Trophoblast cell (in vitro differentiated cells and primary cell): ENCODE results near the gene GRIA4.

ENCODE experiments used
- DNase-seq, 2 donors: peaks; one replicate each; pipeline ENCODE4 v3.0.0-alpha.2; 2016
- H2AFZ ChIP-seq: 2 replicates; pipeline ENCODE4 v1.6.1; 2013; ENCODE audit warnings: low read length, moderate library complexity, mild to moderate bottlenecking; ENCODE audit not compliant: insufficient read depth, poor library complexity
- H2AK5ac ChIP-seq: 2 replicates; pipeline ENCODE4 v1.6.1; 2013; ENCODE audit warnings: mild to moderate bottlenecking, low read length
- H2BK120ac ChIP-seq: 2 replicates; pipeline ENCODE4 v1.6.1; 2013; ENCODE audit warnings: low read length, mild to moderate bottlenecking, moderate library complexity; ENCODE audit not compliant: insufficient read depth, poor library complexity
- H2BK12ac ChIP-seq: 2 replicates; pipeline ENCODE4 v1.6.1; 2013; ENCODE audit warnings: mild to moderate bottlenecking, low read length, moderate library complexity
- H2BK5ac ChIP-seq: 2 replicates; pipeline ENCODE4 v1.6.1; 2013; ENCODE audit warnings: low read length, low read depth, moderate library complexity, mild to moderate bottlenecking; ENCODE audit not compliant: poor library complexity
- H3K14ac ChIP-seq: 2 replicates; pipeline ENCODE4 v1.6.1; 2013; ENCODE audit warnings: mild to moderate bottlenecking, low read length
- H3K18ac ChIP-seq: 2 replicates; pipeline ENCODE4 v1.6.1; 2013; ENCODE audit warnings: mild to moderate bottlenecking, low read length
- H3K23ac ChIP-seq: 2 replicates; pipeline ENCODE4 v1.6.1; 2013; ENCODE audit warnings: low read length
- H3K27ac ChIP-seq: 2 replicates; pipeline ENCODE4 v1.5.1; 2013; ENCODE audit warnings: low read depth, mild to moderate bottlenecking, inconsistent platforms, low read length, moderate library complexity
- H3K27me3 ChIP-seq: 2 replicates; pipeline ENCODE4 v1.6.1; 2013; ENCODE audit warnings: inconsistent platforms, mild to moderate bottlenecking, low read length, moderate library complexity; ENCODE audit not compliant: insufficient read depth
- H3K36me3 ChIP-seq, 2 experiments: 1 replicate in 1 of 2; 2 replicates in 1 of 2; pipeline ENCODE4 v1.6.1; 2013; ENCODE audit warnings: low read length in 2 of 2, mild to moderate bottlenecking in 2 of 2, moderate library complexity in 1 of 2; ENCODE audit not compliant: insufficient read depth in 2 of 2, control insufficient read depth in 1 of 2
- H3K4ac ChIP-seq: 2 replicates; pipeline ENCODE4 v1.6.1; 2013; ENCODE audit warnings: low read depth, mild to moderate bottlenecking, low read length, moderate library complexity
- H3K4me1 ChIP-seq, 2 experiments: 1 replicate in 1 of 2; 2 replicates in 1 of 2; pipeline ENCODE4 v1.6.1; 2013; ENCODE audit warnings: low read length in 2 of 2, mild to moderate bottlenecking in 2 of 2, moderate library complexity in 1 of 2; ENCODE audit not compliant: insufficient read depth in 2 of 2, control insufficient read depth in 1 of 2
- H3K4me2 ChIP-seq: 2 replicates; pipeline ENCODE4 v1.6.1; 2013; ENCODE audit warnings: inconsistent platforms, mild to moderate bottlenecking, low read length, moderate library complexity
- H3K4me3 ChIP-seq: 2 replicates; pipeline ENCODE4 v1.5.1; 2013; ENCODE audit warnings: mild to moderate bottlenecking, low read depth, low read length, inconsistent platforms
- H3K79me1 ChIP-seq: one replicate; pipeline ENCODE4 v1.6.1; 2013; ENCODE audit warnings: low read length
- H3K79me2 ChIP-seq: 2 replicates; pipeline ENCODE4 v1.6.1; 2013; ENCODE audit warnings: low read length, mild to moderate bottlenecking; ENCODE audit not compliant: control insufficient read depth, insufficient read depth, poor library complexity
- H3K9ac ChIP-seq: 2 replicates; pipeline ENCODE4 v1.6.1; 2013; ENCODE audit warnings: mild to moderate bottlenecking, low read length
- H3K9me3 ChIP-seq: 2 replicates; pipeline ENCODE4 v1.6.1; 2013; ENCODE audit warnings: low read depth, mild to moderate bottlenecking, control low read depth, inconsistent platforms, low read length; ENCODE audit not compliant: insufficient read depth
- H4K12ac ChIP-seq: 2 replicates; pipeline ENCODE4 v1.6.1; 2013; ENCODE audit warnings: low read depth, mild to moderate bottlenecking, low read length, moderate library complexity
- H4K8ac ChIP-seq: 2 replicates; pipeline ENCODE4 v1.6.1; 2013; ENCODE audit warnings: low read depth, mild to moderate bottlenecking, low read length, moderate library complexity
- H4K91ac ChIP-seq: one replicate; pipeline ENCODE4 v1.6.1; 2013; ENCODE audit warnings: low read depth, mild to moderate bottlenecking, low read length, moderate library complexity
- WGBS: extraction: QIAGEN DNeasy Blood & Tissue Kit; methylation state at CpG from one replicate; pipeline ENCODE4 v1.1.7; 2013; ENCODE audit warnings: missing lambda C conversion rate; ENCODE audit not compliant: insufficient read length, insufficient coverage; ENCODE audit errors: extremely low coverage; 5-methylcytosine and 5-hydroxymethylcytosine counted together

Gene GRIA4

DNA sequence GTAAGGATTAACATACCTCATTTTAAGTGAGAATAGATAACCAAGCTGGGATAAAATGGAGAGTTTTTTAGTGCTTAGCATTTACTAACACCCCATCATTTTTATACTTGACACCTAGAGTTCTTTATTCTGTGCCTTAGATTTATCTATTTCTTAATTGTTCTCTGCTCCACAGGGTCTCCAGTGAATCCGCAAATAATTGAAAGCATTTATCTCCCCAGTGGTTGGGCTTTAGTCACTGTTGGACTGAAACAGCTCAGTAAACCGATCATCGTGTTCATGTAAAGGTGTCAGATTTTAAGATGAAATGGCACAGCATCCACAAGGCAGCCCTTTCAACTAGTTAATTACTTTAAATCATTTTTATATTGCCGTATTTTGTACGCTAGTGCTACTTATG is 17.8 kb upstream of the GRIA4 start:
- Histone ChIP-seq H4K91ac (no peak overlapping the region), H4K8ac (no peak overlapping the region), H2AFZ (no peak overlapping the region), H3K79me2 (no peaks in the 10 kb centered on the region), H3K14ac (no peak overlapping the region), H2AK5ac (no peak overlapping the region), H3K27ac (no peak overlapping the region), H2BK12ac (no peak overlapping the region), H2BK5ac (no peak overlapping the region), H2BK120ac (no peak overlapping the region), H3K36me3 (no peaks in the 10 kb centered on the region), H3K18ac (no peak overlapping the region), H3K4me1 (no peaks in the 10 kb centered on the region), H3K9ac (no peak overlapping the region), H4K12ac (no peak overlapping the region), H3K27me3 (no peaks in the 10 kb centered on the region), H3K4me3 (no peak overlapping the region), H3K4me2 (no peak overlapping the region), H3K79me1 (no peaks in the 10 kb centered on the region), H3K4ac (no peak overlapping the region), H3K23ac (no peak overlapping the region), H3K9me3 (no peaks in the 10 kb centered on the region)
- DNase-seq: no peak
- WGBS: no CpG with 5 or more reads among the region's 5 CpGs

DNA sequence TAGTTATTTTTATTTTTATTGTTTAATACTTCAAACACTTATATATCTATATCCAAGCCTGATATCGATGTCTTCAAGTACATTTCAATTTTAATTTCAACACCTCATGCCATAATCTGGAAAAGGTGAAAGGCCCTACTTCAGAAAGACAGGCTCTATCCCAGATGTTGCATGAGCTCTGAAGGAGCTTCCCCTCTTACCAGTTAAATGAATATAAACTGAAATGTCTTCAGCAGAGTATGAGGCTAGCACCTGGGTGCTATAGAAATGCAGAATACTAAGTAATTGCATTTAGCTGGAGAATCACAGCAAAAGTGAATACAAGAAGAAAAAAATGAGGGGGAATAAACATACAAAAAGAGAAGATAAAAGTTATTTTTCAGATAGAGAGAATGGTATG is 11.5 kb upstream of the GRIA4 start:
- Histone ChIP-seq H4K12ac (no peak overlapping the region), H3K23ac (no peak overlapping the region), H3K14ac (no peak overlapping the region), H2BK120ac (no peak overlapping the region), H3K18ac (no peak overlapping the region), H3K27ac (no peak overlapping the region), H3K36me3 (no peaks in the 10 kb centered on the region), H3K79me2 (no peaks in the 10 kb centered on the region), H3K9me3 (no peaks in the 10 kb centered on the region), H3K4me1 (no peaks in the 10 kb centered on the region), H4K8ac (no peak overlapping the region), H2BK5ac (no peak overlapping the region), H2AK5ac (no peak overlapping the region), H4K91ac (no peak overlapping the region), H3K27me3 (no peaks in the 10 kb centered on the region), H2BK12ac (no peak overlapping the region), H2AFZ (no peak overlapping the region), H3K4me3 (no peak overlapping the region), H3K79me1 (no peaks in the 10 kb centered on the region), H3K4me2 (no peak overlapping the region), H3K4ac (no peak overlapping the region), H3K9ac (no peak overlapping the region)
- DNase-seq: no peak
- no CpG with 5 or more reads among the region's 1 CpG for WGBS

DNA sequence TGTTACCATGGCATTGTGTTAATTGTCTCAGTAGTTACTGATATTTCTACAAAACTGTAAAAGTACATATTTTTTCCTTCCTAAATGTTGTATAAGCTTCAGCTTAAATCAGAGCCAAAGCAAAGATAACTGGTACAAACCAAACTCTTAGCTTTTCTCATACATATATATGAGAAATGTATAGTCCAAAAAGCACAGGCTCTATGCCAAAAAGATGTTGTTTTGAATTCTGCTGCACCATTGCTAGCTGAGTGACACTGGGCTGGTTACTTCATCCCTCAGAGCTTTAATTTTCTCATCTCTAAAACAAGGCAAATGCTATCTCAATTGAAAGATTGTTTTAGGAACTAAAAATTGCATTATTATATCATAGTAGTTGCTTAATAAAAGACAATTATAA is 6.7 kb upstream of the GRIA4 start:
- no peak overlapping the region for H3K4me2 ChIP-seq
- DNase-seq: no peak

DNA sequence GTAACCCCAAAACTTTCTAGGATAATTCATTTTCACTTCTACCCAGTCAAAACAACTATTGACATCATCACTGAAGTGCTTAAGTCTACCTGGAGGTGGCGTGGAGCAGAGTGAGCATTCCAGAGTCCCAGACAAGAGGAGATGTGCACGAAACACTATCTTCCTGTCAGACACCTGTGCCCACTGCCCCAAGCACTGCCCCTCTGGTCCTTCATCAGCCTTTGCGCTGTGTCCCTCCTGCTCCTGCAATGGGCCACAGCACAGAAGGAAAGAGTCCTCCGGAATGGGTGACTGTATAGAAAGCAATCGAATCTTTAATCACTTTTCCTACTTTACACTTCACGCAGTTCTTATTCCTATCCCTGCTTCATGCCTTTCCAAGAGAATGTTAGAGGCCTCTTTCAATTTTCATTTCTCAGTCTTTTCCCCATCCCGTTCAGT is 512 bp upstream of the GRIA4 start:
- Histone ChIP-seq H3K23ac (no peak overlapping the region), H3K79me2 (no peaks in the 10 kb centered on the region), H2AK5ac (no peak overlapping the region), H2AFZ (no peak overlapping the region), H3K18ac (no peak overlapping the region), H3K14ac (no peak overlapping the region), H2BK120ac (no peak overlapping the region), H3K4me2 (no peak overlapping the region), H3K27ac (no peak overlapping the region), H4K91ac (no peak overlapping the region), H3K9ac (no peak overlapping the region), H3K4me3 (no peak overlapping the region), H3K79me1 (no peaks in the 10 kb centered on the region), H4K12ac (no peak overlapping the region), H3K4ac (no peak overlapping the region), H2BK5ac (no peak overlapping the region), H2BK12ac (no peak overlapping the region), H3K4me1 (peaks cover 7% of the 10 kb centered on the region in 2 experiments), H3K36me3 (no peaks in the 10 kb centered on the region), H3K9me3 (no peaks in the 10 kb centered on the region), H3K27me3 (peaks cover 19% of the 10 kb centered on the region), H4K8ac (no peak overlapping the region)
- DNase-seq: peak in 1 of 2 donors; percentile 23
- no CpG with 5 or more reads among the region's 7 CpGs for WGBS

More for the DNA sequence above, 6.7 kb upstream of the GRIA4 start:
- Histone ChIP-seq H3K9me3 (no peaks in the 10 kb centered on the region), H3K79me2 (no peaks in the 10 kb centered on the region), H3K79me1 (no peaks in the 10 kb centered on the region), H3K23ac (no peak overlapping the region), H2BK12ac (no peak overlapping the region), H3K4me3 (no peak overlapping the region), H3K36me3 (no peaks in the 10 kb centered on the region), H3K27ac (no peak overlapping the region), H2AK5ac (no peak overlapping the region), H3K9ac (no peak overlapping the region), H3K18ac (no peak overlapping the region), H3K14ac (no peak overlapping the region), H3K27me3 (no peaks in the 10 kb centered on the region), H4K8ac (no peak overlapping the region), H3K4ac (no peak overlapping the region), H2BK120ac (no peak overlapping the region), H4K91ac (no peak overlapping the region), H2AFZ (no peak overlapping the region), H4K12ac (no peak overlapping the region), H3K4me1 (no peaks in the 10 kb centered on the region), H2BK5ac (no peak overlapping the region)
